ENCODE results near the gene TP53INP2. TPM values are rescaled to one million over a fixed set of nuclear protein-coding genes. Genes with fewer than 3 reads are reported as not detected.

The TP53INP2 gene
- total and polyA plus RNA-seq, 9 of the 15 experiments (the other 6 are each of a cell fraction or from before 2014, with no cell fraction given) = 0.43 to 5.0 (median 1.3) TPM

GRCh38 chr20:34676642-34677373 lies 27.3 kb upstream of the TP53INP2 start, which contains the start of gene PIGU (continued):
- TF ChIP-seq, protein P1, sequence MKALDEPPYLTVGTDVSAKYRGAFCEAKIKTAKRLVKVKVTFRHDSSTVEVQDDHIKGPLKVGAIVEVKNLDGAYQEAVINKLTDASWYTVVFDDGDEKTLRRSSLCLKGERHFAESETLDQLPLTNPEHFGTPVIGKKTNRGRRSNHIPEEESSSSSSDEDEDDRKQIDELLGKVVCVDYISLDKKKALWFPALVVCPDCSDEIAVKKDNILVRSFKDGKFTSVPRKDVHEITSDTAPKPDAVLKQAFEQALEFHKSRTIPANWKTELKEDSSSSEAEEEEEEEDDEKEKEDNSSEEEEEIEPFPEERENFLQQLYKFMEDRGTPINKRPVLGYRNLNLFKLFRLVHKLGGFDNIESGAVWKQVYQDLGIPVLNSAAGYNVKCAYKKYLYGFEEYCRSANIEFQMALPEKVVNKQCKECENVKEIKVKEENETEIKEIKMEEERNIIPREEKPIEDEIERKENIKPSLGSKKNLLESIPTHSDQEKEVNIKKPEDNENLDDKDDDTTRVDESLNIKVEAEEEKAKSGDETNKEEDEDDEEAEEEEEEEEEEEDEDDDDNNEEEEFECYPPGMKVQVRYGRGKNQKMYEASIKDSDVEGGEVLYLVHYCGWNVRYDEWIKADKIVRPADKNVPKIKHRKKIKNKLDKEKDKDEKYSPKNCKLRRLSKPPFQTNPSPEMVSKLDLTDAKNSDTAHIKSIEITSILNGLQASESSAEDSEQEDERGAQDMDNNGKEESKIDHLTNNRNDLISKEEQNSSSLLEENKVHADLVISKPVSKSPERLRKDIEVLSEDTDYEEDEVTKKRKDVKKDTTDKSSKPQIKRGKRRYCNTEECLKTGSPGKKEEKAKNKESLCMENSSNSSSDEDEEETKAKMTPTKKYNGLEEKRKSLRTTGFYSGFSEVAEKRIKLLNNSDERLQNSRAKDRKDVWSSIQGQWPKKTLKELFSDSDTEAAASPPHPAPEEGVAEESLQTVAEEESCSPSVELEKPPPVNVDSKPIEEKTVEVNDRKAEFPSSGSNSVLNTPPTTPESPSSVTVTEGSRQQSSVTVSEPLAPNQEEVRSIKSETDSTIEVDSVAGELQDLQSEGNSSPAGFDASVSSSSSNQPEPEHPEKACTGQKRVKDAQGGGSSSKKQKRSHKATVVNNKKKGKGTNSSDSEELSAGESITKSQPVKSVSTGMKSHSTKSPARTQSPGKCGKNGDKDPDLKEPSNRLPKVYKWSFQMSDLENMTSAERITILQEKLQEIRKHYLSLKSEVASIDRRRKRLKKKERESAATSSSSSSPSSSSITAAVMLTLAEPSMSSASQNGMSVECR (CRISPR knock-in tag; IDR thresholded peaks at IDR 0.05) = peak; percentile 97
- TF ChIP-seq, protein P2, sequence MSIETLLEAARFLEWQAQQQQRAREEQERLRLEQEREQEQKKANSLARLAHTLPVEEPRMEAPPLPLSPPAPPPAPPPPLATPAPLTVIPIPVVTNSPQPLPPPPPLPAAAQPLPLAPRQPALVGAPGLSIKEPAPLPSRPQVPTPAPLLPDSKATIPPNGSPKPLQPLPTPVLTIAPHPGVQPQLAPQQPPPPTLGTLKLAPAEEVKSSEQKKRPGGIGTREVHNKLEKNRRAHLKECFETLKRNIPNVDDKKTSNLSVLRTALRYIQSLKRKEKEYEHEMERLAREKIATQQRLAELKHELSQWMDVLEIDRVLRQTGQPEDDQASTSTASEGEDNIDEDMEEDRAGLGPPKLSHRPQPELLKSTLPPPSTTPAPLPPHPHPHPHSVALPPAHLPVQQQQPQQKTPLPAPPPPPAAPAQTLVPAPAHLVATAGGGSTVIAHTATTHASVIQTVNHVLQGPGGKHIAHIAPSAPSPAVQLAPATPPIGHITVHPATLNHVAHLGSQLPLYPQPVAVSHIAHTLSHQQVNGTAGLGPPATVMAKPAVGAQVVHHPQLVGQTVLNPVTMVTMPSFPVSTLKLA (conservative IDR thresholded peaks at IDR 0.05) = peak; percentile 92 to 97
- TF ChIP-seq FOXK2 (conservative IDR thresholded peaks at IDR 0.05 in 1 of 2, IDR thresholded peaks at IDR 0.05 in 1 of 2; ENCODE audit: low read depth in 2 of 2) (peak in 1 of 2 experiments; percentile 44; a peak in 1 of 4 replicates), MAFK (IDR thresholded peaks at IDR 0.05; ENCODE audit: low read length) (0 out of 2 replicates have a peak, but pooled peaks have one; percentile 10), MEF2D (tag; conservative IDR thresholded peaks at IDR 0.05; ENCODE audit: low read depth) (no peak), FUS (optimal IDR thresholded peaks at IDR 0.05; ENCODE audit: low read depth, low read length) (peak; percentile 58), TAF1 (IDR thresholded peaks at IDR 0.05; ENCODE audit: control insufficient read depth, extremely low read depth, insufficient read depth, low read length, severe bottlenecking) (peak; percentile 71), SIX5 (IDR thresholded peaks at IDR 0.05; ENCODE audit: borderline replicate concordance in 1 of 2, insufficient read depth in 1 of 2, low read depth in 1 of 2, low read length in 2 of 2) (peak; percentile 90 to 93), ZC3H4 (CRISPR knock-in tag; IDR thresholded peaks at IDR 0.05; ENCODE audit: borderline replicate concordance) (0 out of 2 replicates have a peak, but pooled peaks have one; percentile 53), ZNF140 (CRISPR knock-in tag; IDR thresholded peaks at IDR 0.05) (no peak), ZNF444 (CRISPR knock-in tag; IDR thresholded peaks at IDR 0.05) (no peak), HOXB6 (CRISPR knock-in tag; IDR thresholded peaks at IDR 0.05; ENCODE audit: borderline replicate concordance) (no peak), NCOA6 (IDR thresholded peaks at IDR 0.05) (no peak), NFE2 (IDR thresholded peaks at IDR 0.05; ENCODE audit: low read depth) (no peak), MYNN (IDR thresholded peaks at IDR 0.05) (no peak), MYNN (CRISPR knock-in tag; IDR thresholded peaks at IDR 0.05) (no peak), ZNF586 (CRISPR knock-in tag; conservative IDR thresholded peaks at IDR 0.05) (no peak), KLF1 (tag; IDR thresholded peaks at IDR 0.05) (no peak), KDM4B (IDR thresholded peaks at IDR 0.05; ENCODE audit: borderline replicate concordance in 2 of 2, low read depth in 1 of 2) (peak in 1 of 2 experiments; percentile 74; a peak in 2 of 4 replicates), GABPA (tag; conservative IDR thresholded peaks at IDR 0.05; ENCODE audit: low read depth) (peak; percentile 82), RBM17 (IDR thresholded peaks at IDR 0.05; ENCODE audit: borderline replicate concordance, low read depth, low read length) (no peak)
- TF ChIP-seq, protein P3, sequence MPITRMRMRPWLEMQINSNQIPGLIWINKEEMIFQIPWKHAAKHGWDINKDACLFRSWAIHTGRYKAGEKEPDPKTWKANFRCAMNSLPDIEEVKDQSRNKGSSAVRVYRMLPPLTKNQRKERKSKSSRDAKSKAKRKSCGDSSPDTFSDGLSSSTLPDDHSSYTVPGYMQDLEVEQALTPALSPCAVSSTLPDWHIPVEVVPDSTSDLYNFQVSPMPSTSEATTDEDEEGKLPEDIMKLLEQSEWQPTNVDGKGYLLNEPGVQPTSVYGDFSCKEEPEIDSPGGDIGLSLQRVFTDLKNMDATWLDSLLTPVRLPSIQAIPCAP (CRISPR knock-in tag; IDR thresholded peaks at IDR 0.05; ENCODE audit: borderline replicate concordance) = no peak
